GM12891 (cell line): Measurements from ENCODE around the gene ACBD4. TPM values are rescaled to one million over a fixed set of nuclear protein-coding genes. Genes with fewer than 3 reads are reported as not detected.

Experiments used
- DNase-seq: peaks from one replicate; pipeline ENCODE4 v3.0.0; 2011; ENCODE audit warnings: low spot score; ENCODE audit not compliant: insufficient read length
- FAIRE-seq: peaks from 2 replicates; lab custom pipeline; 2011; peaks lifted over from hg19 to GRCh38; lab: Jason Lieb, UNC
- PAX5 ChIP-seq: IDR thresholded peaks from 2 replicates; pipeline ENCODE4 v1.6.1; 2011; ENCODE audit warnings: low read length, moderate library complexity, mild to moderate bottlenecking; ENCODE audit not compliant: insufficient read depth, severe bottlenecking
- POLR2A ChIP-seq: IDR thresholded peaks from 2 replicates; pipeline ENCODE4 v1.6.1; 2011; ENCODE audit warnings: low read depth, low read length, control low read depth
- POLR2AphosphoS5 ChIP-seq: IDR thresholded peaks from 2 replicates; pipeline ENCODE4 v1.6.1; 2011; ENCODE audit warnings: low read depth, low read length, control low read depth
- POU2F2 ChIP-seq: IDR thresholded peaks from 2 replicates; pipeline ENCODE4 v1.6.1; 2011; ENCODE audit warnings: low read depth, mild to moderate bottlenecking, control low read depth, low read length, moderate library complexity
- SPI1 ChIP-seq: IDR thresholded peaks from 2 replicates; pipeline ENCODE4 v1.6.1; 2011; ENCODE audit warnings: low read depth, low read length, control low read depth
- TAF1 ChIP-seq: IDR thresholded peaks from 2 replicates; pipeline ENCODE4 v1.6.1; 2011; ENCODE audit warnings: low read depth, low read length, control low read depth
- polyA plus RNA-seq: library from polyadenylated mRNA; unstranded; fragments of >200 nt; gene quantifications from one replicate; pipeline ENCODE4 v1.2.1, GENCODE V29; 2012; ENCODE audit warnings: low read depth, missing spikeins, inconsistent platforms; ENCODE audit not compliant: missing spikeins

ACBD4 gene, protein sequence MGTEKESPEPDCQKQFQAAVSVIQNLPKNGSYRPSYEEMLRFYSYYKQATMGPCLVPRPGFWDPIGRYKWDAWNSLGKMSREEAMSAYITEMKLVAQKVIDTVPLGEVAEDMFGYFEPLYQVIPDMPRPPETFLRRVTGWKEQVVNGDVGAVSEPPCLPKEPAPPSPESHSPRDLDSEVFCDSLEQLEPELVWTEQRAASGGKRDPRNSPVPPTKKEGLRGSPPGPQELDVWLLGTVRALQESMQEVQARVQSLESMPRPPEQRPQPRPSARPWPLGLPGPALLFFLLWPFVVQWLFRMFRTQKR
- polyA plus RNA-seq: 8.1 TPM

- DNase-seq: peak; percentile 94
- peak; percentile 99 for FAIRE-seq
- TF ChIP-seq SPI1 (0 out of 2 replicates have a peak, but pooled peaks have one; percentile 4), POU2F2 (peak; percentile 100), PAX5 (no peak)
These were observed at the start of gene ACBD4 for GRCh38 chr17:45135192-45135977. Gene ACBD4 (plus strand): TSS chr17:45135687. CDS start chr17:45136145, 458 bp downstream.

- FAIRE-seq: no peak
- no peak for DNase-seq
- TF ChIP-seq POLR2A: no peak
- no peak for TF ChIP-seq PAX5
- TF ChIP-seq POU2F2: no peak
- TF ChIP-seq SPI1: no peak
These were observed 49.1 kb upstream of the ACBD4 start for GRCh38 chr17:45086391-45086790.

GRCh38 chr17:45086865-45087503 is 48.5 kb upstream of the ACBD4 start:
- DNase-seq: no peak
- FAIRE-seq: no peak
- TF ChIP-seq SPI1 (no peak), POLR2A (no peak), POU2F2 (no peak)

- FAIRE-seq (peak; percentile 35), DNase-seq (no peak)
- TF ChIP-seq POLR2A: no peak
- TF ChIP-seq POLR2AphosphoS5: no peak
- no peak for TF ChIP-seq POU2F2
- peak; percentile 23; the same call in 1 of the 2 replicates for TF ChIP-seq SPI1
These were observed 47.9 kb upstream of the ACBD4 start for GRCh38 chr17:45087504-45087975.

DNA sequence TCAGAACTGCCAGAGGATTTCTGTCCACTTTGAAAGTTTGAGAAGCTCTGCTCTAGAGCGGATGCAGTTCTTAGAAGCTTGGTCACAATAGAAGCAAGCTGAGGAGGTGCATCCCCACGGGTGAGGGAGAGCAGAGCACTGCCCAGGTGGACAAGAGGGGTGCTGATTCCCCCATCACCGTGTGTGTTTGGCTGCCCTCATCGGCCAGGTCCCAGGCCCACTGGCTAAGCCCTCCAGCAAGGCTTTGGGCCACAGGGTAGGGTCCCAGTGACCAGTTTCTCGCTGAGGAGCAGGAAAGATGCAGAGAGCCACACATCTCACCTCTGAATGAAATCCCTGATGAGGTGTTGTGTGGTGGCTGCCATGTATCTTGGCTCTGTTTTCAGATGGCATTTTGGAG is 47.5 kb upstream of the ACBD4 start:
- FAIRE-seq: no peak
- DNase-seq: no peak
- TF ChIP-seq POLR2AphosphoS5 (no peak), SPI1 (no peak), TAF1 (no peak), POLR2A (no peak), POU2F2 (no peak), PAX5 (no peak)

- FAIRE-seq: no peak
- no peak for DNase-seq
- TF ChIP-seq POLR2AphosphoS5 (no peak), PAX5 (no peak), TAF1 (no peak), SPI1 (no peak), POLR2A (no peak), POU2F2 (no peak)
These were observed 46.7 kb upstream of the ACBD4 start for GRCh38 chr17:45088741-45089140.

- no peak for TF ChIP-seq PAX5
- no peak for TF ChIP-seq POU2F2
- no peak for TF ChIP-seq SPI1
- TF ChIP-seq POLR2AphosphoS5: no peak
- no peak for TF ChIP-seq TAF1
- no peak for TF ChIP-seq POLR2A
- FAIRE-seq (no peak), DNase-seq (no peak)
These were observed 44.8 kb upstream of the ACBD4 start for GRCh38 chr17:45090711-45091110.

- FAIRE-seq (no peak), DNase-seq (no peak)
These were observed 43.6 kb upstream of the ACBD4 start for GRCh38 chr17:45091778-45092425.

GRCh38 chr17:45092911-45093430 is 42.5 kb upstream of the ACBD4 start:
- no peak for TF ChIP-seq POLR2AphosphoS5
- no peak for TF ChIP-seq SPI1
- no peak for TF ChIP-seq PAX5
- no peak for TF ChIP-seq TAF1
- no peak for TF ChIP-seq POLR2A
- TF ChIP-seq POU2F2: no peak
- no peak for DNase-seq
- FAIRE-seq: no peak

More at GRCh38 chr17:45091778-45092425, 43.6 kb upstream of the ACBD4 start:
- TF ChIP-seq TAF1 (no peak), SPI1 (no peak), PAX5 (no peak), POLR2AphosphoS5 (no peak), POU2F2 (no peak), POLR2A (no peak)
